Activated T-helper 2 cell treated with anti-CD3 and anti-CD28 coated beads, Interferon-gamma antibody, Interleukin-2, Interleukin-4, amounts not matched to agents 10 μg/mL and 5 μg/mL and 100 μg/mL, durations not matched to agents 14 hours and 24 hours and 36 hours (primary cell): Measurements from ENCODE around the gene LTV1. TPM values are rescaled to one million over a fixed set of nuclear protein-coding genes. Genes with fewer than 3 reads are reported as not detected.

Experiments
- DNase-seq: peaks from one replicate; pipeline ENCODE4 v3.0.0; 2021; ENCODE audit warnings: low spot score
- H3K27ac Mint-ChIP-seq: one replicate; pipeline ENCODE4 v1.8.0; 2021; ENCODE audit warnings: mixed read lengths
- H3K27me3 Mint-ChIP-seq: one replicate; pipeline ENCODE4 v1.8.0; 2021; ENCODE audit warnings: low read depth, mixed read lengths
- H3K36me3 Mint-ChIP-seq: one replicate; pipeline ENCODE4 v1.8.0; 2021; ENCODE audit warnings: low read depth, mixed read lengths
- H3K4me1 Mint-ChIP-seq: one replicate; pipeline ENCODE4 v1.8.0; 2021; ENCODE audit warnings: low read depth, mixed read lengths
- H3K4me3 Mint-ChIP-seq: one replicate; pipeline ENCODE4 v1.8.0; 2021; ENCODE audit warnings: low read depth, mild to moderate bottlenecking, moderate library complexity, mixed read lengths
- H3K9me3 Mint-ChIP-seq: one replicate; pipeline ENCODE4 v1.8.0; 2021; ENCODE audit warnings: mixed read lengths
- intact Hi-C: fragments of 100-400 bp; cut with micrococcal nuclease; formaldehyde crosslinking; loops from one replicate; pipeline ENCODE4 v1.15.1; 2023
- total RNA-seq: library from RNA; stranded (reverse); gene quantifications from 2 replicates; pipeline ENCODE4 v1.2.3, GENCODE V29; 2022

LTV1 gene
- total RNA-seq, 1 donor from 2014 or later: 44.7 TPM

- no peak for DNase-seq
- Mint-ChIP-seq H3K36me3 (no peaks in the 10 kb centered on the region), H3K27me3 (peaks cover 5% of the 10 kb centered on the region), H3K27ac (no peak overlapping the region), H3K9me3 (peaks cover 37% of the 10 kb centered on the region), H3K4me3 (no peak overlapping the region), H3K4me1 (no peaks in the 10 kb centered on the region)
- intact Hi-C loops: no loop called here
Measured at GRCh38 chr6:143912671-143913070, 69.5 kb downstream of the LTV1 start.

Other genes with a start within 250 kb of the LTV1 start
- gene PHACTR2, start 165.4 kb upstream of the LTV1 start, total RNA-seq: 41.0 and 45.4 TPM in 2 replicates
- gene ZC2HC1B, start 21.1 kb downstream of the LTV1 start, total RNA-seq: not detected in 2 replicates
- 15.1 and 15.7 TPM in 2 replicates for gene PLAGL1, start 164.9 kb downstream of the LTV1 start, total RNA-seq